Measurements from ENCODE around the gene RTL10.

Gene RTL10

DNA sequence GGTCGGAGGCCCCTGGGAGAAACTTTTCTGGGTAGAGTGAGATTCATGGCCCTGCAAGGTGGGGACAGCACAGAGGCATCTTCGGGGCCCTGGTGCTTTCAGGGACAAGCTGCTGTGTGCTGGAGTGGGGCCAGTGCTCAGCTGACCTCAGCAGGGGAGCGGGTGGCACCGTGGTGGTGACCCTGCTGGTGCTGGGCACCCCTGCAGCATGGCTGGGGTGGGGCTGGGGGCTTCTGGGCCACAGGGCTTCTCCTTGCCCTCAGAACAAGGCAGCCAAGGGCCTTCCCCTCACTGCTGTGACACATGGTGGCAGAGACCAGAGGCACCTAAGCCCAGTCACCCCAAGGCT, 24.9 kb upstream of the RTL10 start:
- peaks cover 3 to 17% of the 10 kb centered on the region in 2 donors for H3K4me1 ChIP-seq (ENCODE audit: control insufficient read depth in 1 of 2, insufficient read depth in 2 of 2, low read length in 2 of 2)
- no peak overlapping the region for H3K4me3 ChIP-seq (ENCODE audit: low read depth in 1 of 2, low read length in 2 of 2)
- H3K27me3 ChIP-seq (ENCODE audit: low read depth, low read length) = no peaks in the 10 kb centered on the region
- H3K9me3 ChIP-seq (ENCODE audit: control insufficient read depth in 1 of 2, low read length in 2 of 2) = no peaks in the 10 kb centered on the region
- peaks cover 3 to 11% of the 10 kb centered on the region in 2 donors for H3K36me3 ChIP-seq (ENCODE audit: control insufficient read depth in 1 of 2, insufficient read depth in 2 of 2, low read length in 2 of 2)
- no peak overlapping the region for H3K27ac ChIP-seq (ENCODE audit: low read length)

DNA sequence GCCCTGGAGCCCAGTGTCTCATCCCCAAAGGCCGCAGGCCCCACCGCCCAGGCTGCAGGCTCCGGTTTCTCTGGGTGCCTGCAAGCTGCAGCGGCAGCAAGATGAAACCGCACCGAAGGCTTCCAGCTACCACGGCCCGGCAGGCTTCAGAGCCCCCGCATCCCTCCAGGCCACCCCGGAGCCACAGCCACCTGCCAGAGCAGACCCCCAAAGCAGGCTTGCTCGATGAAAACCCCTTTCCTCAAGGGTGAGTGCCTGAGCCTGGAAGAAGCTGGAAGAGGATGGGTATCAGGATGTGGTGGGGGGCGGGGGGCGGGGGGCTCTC, 24.5 kb upstream of the RTL10 start:
- Histone ChIP-seq H3K9me3 (ENCODE audit: control insufficient read depth in 1 of 2, low read length in 2 of 2) (no peaks in the 10 kb centered on the region), H3K4me3 (ENCODE audit: low read depth in 1 of 2, low read length in 2 of 2) (no peak overlapping the region), H3K4me1 (ENCODE audit: control insufficient read depth in 1 of 2, insufficient read depth in 2 of 2, low read length in 2 of 2) (peaks cover 3 to 17% of the 10 kb centered on the region in 2 donors), H3K36me3 (ENCODE audit: control insufficient read depth in 1 of 2, insufficient read depth in 2 of 2, low read length in 2 of 2) (peaks cover 3 to 11% of the 10 kb centered on the region in 2 donors), H3K27ac (ENCODE audit: low read length) (no peak overlapping the region), H3K27me3 (ENCODE audit: low read depth, low read length) (no peaks in the 10 kb centered on the region)

DNA sequence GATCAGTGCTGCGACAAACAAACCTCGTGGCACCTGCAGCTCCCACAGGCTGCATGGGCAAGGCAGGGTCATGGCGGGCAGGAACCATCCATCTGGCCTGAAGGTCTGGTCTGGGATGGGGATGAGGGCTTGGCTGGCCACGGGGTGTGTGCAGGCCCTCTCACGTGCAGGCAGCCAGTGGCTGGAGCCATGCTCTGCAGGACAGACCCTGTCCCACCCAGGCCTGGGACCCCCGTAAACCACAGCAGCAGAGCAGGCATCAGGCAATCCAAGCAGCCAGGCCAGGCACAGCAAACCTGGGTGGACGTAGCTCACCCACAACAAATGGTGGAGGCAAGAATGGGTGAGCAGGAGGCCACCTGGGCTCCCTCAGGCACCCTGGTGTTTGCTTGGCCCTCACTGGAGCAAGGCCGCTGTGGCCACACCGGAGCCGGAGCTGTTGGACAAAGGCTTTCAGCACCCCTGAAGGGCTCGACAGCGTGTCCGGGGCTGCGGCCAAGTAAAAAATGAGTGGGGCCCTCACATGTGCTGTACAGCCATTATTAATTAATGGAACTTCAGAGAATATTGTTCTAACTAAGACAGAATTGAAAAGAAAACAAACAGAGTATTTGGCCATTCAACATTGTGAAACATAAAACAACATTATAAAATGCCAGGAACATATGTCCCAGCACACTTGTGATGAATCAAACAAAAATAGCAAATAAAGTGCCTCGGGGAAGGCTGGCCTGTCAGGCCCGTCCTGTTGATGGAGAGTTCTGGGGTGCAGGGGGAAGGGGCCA, 24.0 kb upstream of the RTL10 start:
- no peaks in the 10 kb centered on the region for H3K9me3 ChIP-seq (ENCODE audit: control insufficient read depth in 1 of 2, low read length in 2 of 2)
- H3K4me3 ChIP-seq (ENCODE audit: low read depth in 1 of 2, low read length in 2 of 2) = no peak overlapping the region
- H3K36me3 ChIP-seq (ENCODE audit: control insufficient read depth in 1 of 2, insufficient read depth in 2 of 2, low read length in 2 of 2) = peaks cover 3 to 11% of the 10 kb centered on the region in 2 donors
- H3K4me1 ChIP-seq (ENCODE audit: control insufficient read depth in 1 of 2, insufficient read depth in 2 of 2, low read length in 2 of 2) = peaks cover 3 to 17% of the 10 kb centered on the region in 2 donors
- H3K27ac ChIP-seq (ENCODE audit: low read length) = no peak overlapping the region
- no peaks in the 10 kb centered on the region for H3K27me3 ChIP-seq (ENCODE audit: low read depth, low read length)

DNA sequence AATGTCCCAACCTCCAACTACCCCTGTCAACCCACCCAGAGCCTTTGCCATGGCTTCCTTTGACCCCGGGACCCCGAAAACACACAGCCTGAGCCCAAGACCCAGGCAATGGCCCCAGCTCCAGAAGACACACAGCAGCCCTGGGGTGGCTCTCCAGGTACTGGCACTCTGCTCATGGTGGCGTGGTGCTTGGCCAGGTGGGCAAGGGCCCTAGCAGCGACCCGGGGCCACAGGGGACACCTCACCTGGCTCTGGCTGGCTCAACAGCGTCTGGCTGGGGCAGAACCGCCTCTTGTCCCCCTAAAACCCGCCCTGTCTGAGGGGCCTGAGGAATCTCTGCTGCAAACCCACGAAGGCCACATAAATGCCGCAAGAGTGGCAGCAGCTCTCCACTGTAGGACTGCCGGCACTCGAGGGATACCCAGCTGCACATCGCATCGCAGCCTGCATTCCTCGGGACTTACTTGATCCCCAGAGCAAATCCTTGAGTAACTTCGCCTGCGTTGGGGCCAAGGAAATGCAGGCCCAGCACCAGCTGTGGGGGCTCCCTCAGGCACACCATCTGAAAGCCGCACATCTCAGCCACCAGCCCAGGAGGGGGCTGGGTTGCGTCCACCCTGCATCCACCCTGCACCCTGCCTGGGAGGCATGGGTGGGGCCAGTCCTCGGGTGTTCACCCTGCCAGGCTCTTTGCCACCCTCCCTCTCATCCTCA, 23.1 kb upstream of the RTL10 start:
- H3K4me1 ChIP-seq (ENCODE audit: control insufficient read depth in 1 of 2, insufficient read depth in 2 of 2, low read length in 2 of 2) = peaks cover 3 to 17% of the 10 kb centered on the region in 2 donors

DNA sequence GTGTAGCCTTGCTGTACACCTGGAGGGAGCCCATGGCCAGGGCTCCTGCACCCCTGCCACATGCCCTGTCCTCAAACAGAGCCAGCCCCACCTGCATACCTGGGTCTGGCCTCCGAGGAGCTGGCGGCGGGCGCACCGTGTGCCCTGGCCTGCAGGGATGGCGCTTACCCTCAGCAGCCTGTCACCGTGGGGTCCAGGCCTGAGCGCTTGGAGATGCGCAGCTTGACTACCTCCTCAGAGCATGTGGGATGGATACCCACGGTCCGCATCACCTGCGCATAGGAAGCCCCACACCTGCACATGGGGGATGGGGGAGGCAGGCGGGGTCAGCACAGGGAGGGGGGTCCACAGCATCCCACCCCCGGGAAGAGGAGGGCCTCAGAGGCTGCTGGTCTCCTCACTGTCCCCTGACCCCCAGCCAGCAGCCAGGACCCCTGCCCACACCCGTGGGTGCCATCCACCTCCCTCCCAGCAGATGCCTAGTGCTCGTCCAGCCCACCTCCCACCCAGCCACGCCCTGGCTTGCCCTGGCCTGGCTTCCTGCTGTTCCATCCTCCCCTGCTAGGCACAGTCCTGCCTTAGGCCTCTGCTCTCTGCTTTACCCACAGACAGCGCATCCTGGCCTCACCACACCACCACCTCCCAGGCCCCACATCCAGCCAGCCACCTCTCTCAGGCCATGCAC, 22.4 kb upstream of the RTL10 start:
- Histone ChIP-seq H3K27me3 (ENCODE audit: low read depth, low read length) (no peaks in the 10 kb centered on the region), H3K9me3 (ENCODE audit: control insufficient read depth in 1 of 2, low read length in 2 of 2) (no peaks in the 10 kb centered on the region), H3K27ac (ENCODE audit: low read length) (no peak overlapping the region), H3K36me3 (ENCODE audit: control insufficient read depth in 1 of 2, insufficient read depth in 2 of 2, low read length in 2 of 2) (peaks cover 3 to 11% of the 10 kb centered on the region in 2 donors), H3K4me1 (ENCODE audit: control insufficient read depth in 1 of 2, insufficient read depth in 2 of 2, low read length in 2 of 2) (peaks cover 3 to 17% of the 10 kb centered on the region in 2 donors), H3K4me3 (ENCODE audit: low read depth in 1 of 2, low read length in 2 of 2) (no peak overlapping the region)

More for the DNA sequence above, 23.1 kb upstream of the RTL10 start:
- Histone ChIP-seq H3K36me3 (ENCODE audit: control insufficient read depth in 1 of 2, insufficient read depth in 2 of 2, low read length in 2 of 2) (peaks cover 3 to 11% of the 10 kb centered on the region in 2 donors), H3K9me3 (ENCODE audit: control insufficient read depth in 1 of 2, low read length in 2 of 2) (no peaks in the 10 kb centered on the region), H3K4me3 (ENCODE audit: low read depth in 1 of 2, low read length in 2 of 2) (no peak overlapping the region), H3K27ac (ENCODE audit: low read length) (no peak overlapping the region), H3K27me3 (ENCODE audit: low read depth, low read length) (no peaks in the 10 kb centered on the region)

DNA sequence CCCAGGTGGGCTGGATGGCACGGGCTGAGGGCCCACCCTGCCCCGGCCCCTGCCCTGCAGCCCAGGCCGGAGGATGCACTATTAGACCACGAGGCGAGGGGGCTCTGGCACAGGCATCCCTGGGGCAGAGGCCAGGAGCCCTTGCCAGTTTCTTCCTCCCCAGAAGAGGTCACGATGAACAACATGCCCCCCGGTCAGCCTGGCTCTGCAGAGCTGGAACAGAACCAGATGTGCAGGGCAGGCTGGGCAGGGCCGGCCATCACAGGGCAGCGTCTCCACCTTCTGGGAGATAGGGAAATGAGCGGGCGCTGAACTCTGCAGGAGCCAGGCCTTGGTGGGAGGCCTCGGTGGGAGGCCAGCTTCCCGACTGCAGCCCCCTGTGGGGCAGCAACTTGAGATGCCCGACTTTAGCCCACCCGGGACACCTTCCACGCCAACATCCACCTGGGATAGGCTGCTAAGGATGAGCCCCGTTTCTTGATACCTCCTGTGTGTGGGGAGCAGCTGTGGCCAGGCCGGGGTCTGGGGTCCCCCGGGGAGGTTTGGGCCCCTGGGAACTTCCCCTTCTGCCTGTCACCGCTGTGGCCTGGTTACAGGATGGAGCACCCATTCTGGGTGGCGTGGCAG, 21.8 kb upstream of the RTL10 start:
- H3K4me1 ChIP-seq (ENCODE audit: control insufficient read depth in 1 of 2, insufficient read depth in 2 of 2, low read length in 2 of 2) = peaks cover 3 to 10% of the 10 kb centered on the region in 2 donors
- H3K36me3 ChIP-seq (ENCODE audit: control insufficient read depth in 1 of 2, insufficient read depth in 2 of 2, low read length in 2 of 2) = peaks cover 3 to 11% of the 10 kb centered on the region in 2 donors
- H3K9me3 ChIP-seq (ENCODE audit: control insufficient read depth in 1 of 2, low read length in 2 of 2) = no peaks in the 10 kb centered on the region
- H3K27ac ChIP-seq (ENCODE audit: low read length) = no peak overlapping the region
- H3K27me3 ChIP-seq (ENCODE audit: low read depth, low read length) = no peaks in the 10 kb centered on the region
- H3K4me3 ChIP-seq (ENCODE audit: low read depth in 1 of 2, low read length in 2 of 2) = no peak overlapping the region

DNA sequence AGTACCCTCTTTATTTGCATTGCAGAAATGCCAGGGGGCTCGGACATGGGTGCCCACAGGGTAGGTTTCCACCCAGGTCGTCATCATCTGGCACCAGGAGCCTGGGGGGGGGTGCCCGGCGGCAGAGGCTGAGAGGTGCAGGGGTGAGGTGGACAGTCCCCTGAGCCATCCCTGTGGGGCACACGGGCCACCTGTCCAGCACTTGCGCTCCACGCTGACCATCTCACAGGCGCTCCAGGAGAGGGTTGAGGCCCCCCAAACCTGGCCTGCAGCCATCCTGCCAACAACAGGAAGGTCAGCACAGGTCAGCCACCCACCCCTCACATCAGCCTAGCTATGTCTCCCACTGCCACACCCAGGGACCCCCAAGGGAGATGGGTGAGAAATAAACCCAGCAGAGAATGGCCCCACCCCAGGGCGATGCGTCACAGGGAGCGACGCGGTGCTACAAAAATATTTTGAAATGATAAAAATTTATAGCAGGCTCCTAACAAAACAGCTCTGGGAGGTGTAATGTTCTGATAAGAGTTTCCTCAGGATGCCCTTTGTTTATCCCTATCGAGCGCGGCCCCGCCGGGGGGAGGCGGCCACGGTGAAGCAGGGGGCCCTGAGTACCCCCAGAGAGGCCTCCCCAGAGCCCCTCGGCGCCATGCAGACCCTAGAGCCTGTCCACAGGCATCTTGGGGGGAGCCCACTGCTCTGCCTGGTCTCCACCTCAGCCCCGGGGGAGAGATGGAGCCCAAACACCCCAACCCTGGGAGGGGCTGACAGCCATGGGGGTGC, 21.0 kb upstream of the RTL10 start:
- Histone ChIP-seq H3K4me1 (ENCODE audit: control insufficient read depth in 1 of 2, insufficient read depth in 2 of 2, low read length in 2 of 2) (peaks cover 0 to 3% of the 10 kb centered on the region in 2 donors), H3K27ac (ENCODE audit: low read length) (no peak overlapping the region), H3K9me3 (ENCODE audit: control insufficient read depth in 1 of 2, low read length in 2 of 2) (no peaks in the 10 kb centered on the region), H3K36me3 (ENCODE audit: control insufficient read depth in 1 of 2, insufficient read depth in 2 of 2, low read length in 2 of 2) (peaks cover 3 to 11% of the 10 kb centered on the region in 2 donors), H3K27me3 (ENCODE audit: low read depth, low read length) (no peaks in the 10 kb centered on the region), H3K4me3 (ENCODE audit: low read depth in 1 of 2, low read length in 2 of 2) (no peak overlapping the region)

DNA sequence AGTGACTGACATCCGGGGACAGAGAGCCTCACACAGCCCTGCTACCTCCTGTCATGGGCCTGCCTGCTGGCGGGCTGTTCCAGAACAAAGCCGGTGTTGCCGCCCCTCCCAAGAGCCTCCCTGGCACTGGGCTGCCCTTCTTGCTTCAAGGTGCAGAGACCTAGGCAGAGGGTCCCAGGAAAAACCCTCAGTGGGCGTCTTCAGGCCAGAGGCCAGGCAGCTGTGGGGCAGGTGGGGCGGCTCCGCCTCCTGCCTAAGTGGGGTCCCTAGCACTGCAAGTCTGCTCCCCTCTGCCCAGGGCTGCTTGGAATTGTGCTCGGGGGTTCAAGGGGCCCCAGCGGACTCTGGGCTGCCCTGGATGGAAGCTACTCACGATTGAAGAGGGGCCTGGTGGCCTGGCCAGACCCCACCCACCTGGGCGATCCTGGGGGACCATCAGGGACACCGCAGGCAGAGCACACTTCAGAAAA, 20.4 kb upstream of the RTL10 start:
- H3K4me3 ChIP-seq (ENCODE audit: low read depth in 1 of 2, low read length in 2 of 2) = no peak overlapping the region

DNA sequence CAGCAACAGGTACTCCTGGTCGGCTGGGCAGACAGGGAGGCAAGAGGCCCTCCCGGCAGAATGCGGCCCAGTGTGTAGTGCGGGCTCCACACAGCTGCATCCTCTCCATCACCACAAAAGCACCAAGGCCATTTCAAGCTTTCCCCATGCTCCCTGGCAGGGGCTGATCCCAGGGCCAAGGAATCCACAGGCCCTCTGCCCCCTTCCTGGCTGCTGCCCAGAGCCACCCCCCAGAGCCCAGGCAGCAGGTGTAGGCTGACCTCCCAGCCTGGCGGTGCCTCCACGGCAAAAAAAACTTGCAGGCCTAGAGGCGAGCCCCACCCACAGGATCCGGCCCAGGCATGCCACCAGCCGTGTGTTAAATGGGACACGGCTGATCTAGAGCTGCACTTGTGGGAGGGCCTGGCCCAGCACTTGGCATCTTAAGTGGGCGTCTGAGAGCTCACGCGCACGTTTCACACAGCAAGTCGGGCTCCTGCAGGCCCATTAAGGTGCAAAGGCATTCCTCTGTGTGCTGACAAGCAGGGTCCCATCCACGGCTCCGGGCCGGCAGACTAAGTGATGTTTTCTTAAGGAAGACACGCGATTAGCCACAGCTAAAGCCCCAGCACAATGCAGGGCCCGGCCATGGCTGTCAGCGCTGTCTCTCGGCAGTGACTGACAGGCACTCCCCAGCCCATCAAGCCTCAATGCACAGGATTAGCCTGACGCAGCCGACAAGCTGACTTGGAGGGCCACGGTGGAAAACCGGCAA, 19.8 kb upstream of the RTL10 start:
- Histone ChIP-seq H3K4me1 (ENCODE audit: control insufficient read depth in 1 of 2, insufficient read depth in 2 of 2, low read length in 2 of 2) (no peaks in the 10 kb centered on the region), H3K27ac (ENCODE audit: low read length) (no peak overlapping the region), H3K27me3 (ENCODE audit: low read depth, low read length) (no peaks in the 10 kb centered on the region), H3K4me3 (ENCODE audit: low read depth in 1 of 2, low read length in 2 of 2) (no peak overlapping the region), H3K9me3 (ENCODE audit: control insufficient read depth in 1 of 2, low read length in 2 of 2) (no peaks in the 10 kb centered on the region), H3K36me3 (ENCODE audit: control insufficient read depth in 1 of 2, insufficient read depth in 2 of 2, low read length in 2 of 2) (peaks cover 3 to 11% of the 10 kb centered on the region in 2 donors)

More for the DNA sequence above, 20.4 kb upstream of the RTL10 start:
- Histone ChIP-seq H3K4me1 (ENCODE audit: control insufficient read depth in 1 of 2, insufficient read depth in 2 of 2, low read length in 2 of 2) (no peaks in the 10 kb centered on the region), H3K9me3 (ENCODE audit: control insufficient read depth in 1 of 2, low read length in 2 of 2) (no peaks in the 10 kb centered on the region), H3K36me3 (ENCODE audit: control insufficient read depth in 1 of 2, insufficient read depth in 2 of 2, low read length in 2 of 2) (peaks cover 3 to 11% of the 10 kb centered on the region in 2 donors), H3K27ac (ENCODE audit: low read length) (no peak overlapping the region), H3K27me3 (ENCODE audit: low read depth, low read length) (no peaks in the 10 kb centered on the region)

DNA sequence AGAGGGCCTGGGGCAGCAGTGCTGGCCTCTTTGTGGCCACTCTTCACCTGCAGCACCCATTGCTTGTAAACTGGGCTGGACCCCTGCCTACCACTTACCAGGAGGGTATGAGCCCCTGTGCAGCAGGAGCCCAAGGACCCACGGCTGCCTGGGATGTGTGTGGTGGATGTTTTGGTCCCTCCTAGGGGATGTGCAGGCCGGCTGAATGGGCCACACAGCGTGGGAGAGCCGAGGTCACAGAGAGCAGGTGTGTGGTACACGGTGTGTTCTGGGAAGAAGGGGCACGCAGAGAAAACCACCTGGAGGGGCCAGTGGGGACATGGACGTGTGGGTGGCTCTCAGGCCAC, 19.3 kb upstream of the RTL10 start:
- peaks cover 3 to 11% of the 10 kb centered on the region in 2 donors for H3K36me3 ChIP-seq (ENCODE audit: control insufficient read depth in 1 of 2, insufficient read depth in 2 of 2, low read length in 2 of 2)
- no peak overlapping the region for H3K27ac ChIP-seq (ENCODE audit: low read length)

More for the DNA sequence above, 19.3 kb upstream of the RTL10 start:
- Histone ChIP-seq H3K9me3 (ENCODE audit: control insufficient read depth in 1 of 2, low read length in 2 of 2) (no peaks in the 10 kb centered on the region), H3K4me1 (ENCODE audit: control insufficient read depth in 1 of 2, insufficient read depth in 2 of 2, low read length in 2 of 2) (no peaks in the 10 kb centered on the region), H3K4me3 (ENCODE audit: low read depth in 1 of 2, low read length in 2 of 2) (no peak overlapping the region), H3K27me3 (ENCODE audit: low read depth, low read length) (no peaks in the 10 kb centered on the region)
